IMR-90 (cell line): ENCODE data around the gene FAM83B. TPM values are rescaled to one million over a fixed set of nuclear protein-coding genes. Genes with fewer than 3 reads are reported as not detected.

ENCODE experiments used
- ATAC-seq: fragments of 200-7000 bp; cut with Tn5 transposase; 2 replicates; pipeline ENCODE4 v1.9.1; 2020; ENCODE audit warnings: low read depth, mild to moderate bottlenecking, moderate library complexity
- BruUV-seq: library from RNA; stranded (reverse); fragments of 400-500 nt; replicated peaks from 2 replicates; lab custom pipeline; 2021; lab: Mats Ljungman, UMichigan
- CTCF ChIA-PET: fragments of 300-600 bp; formaldehyde crosslinking; extraction: SDS; loops from one replicate; lab custom pipeline; 2021; ENCODE audit warnings: antibody characterized with exemption; lab: Yijun Ruan, JAX
- POLR2A ChIA-PET: fragments of 300-600 bp; sonication (Branson Sonifier 250); formaldehyde crosslinking; loops from one replicate; lab custom pipeline; 2022; ENCODE audit warnings: antibody characterized with exemption; ENCODE audit not compliant: unreplicated experiment; lab: Charles Lee
- DNase-seq: peaks from one replicate; pipeline ENCODE4 v3.0.0; 2013
- H2AFZ ChIP-seq: replicated peaks from 2 replicates; pipeline ENCODE3; 2013; ENCODE audit warnings: low read length, mild to moderate bottlenecking; ENCODE audit not compliant: poor library complexity
- H2AK5ac ChIP-seq: 2 replicates; pipeline ENCODE4 v1.6.1; 2013; ENCODE audit warnings: low read depth, low read length, inconsistent platforms
- H2AK9ac ChIP-seq: replicated peaks from 2 replicates; pipeline ENCODE3; 2013; ENCODE audit warnings: mild to moderate bottlenecking, low read depth, low read length, moderate library complexity; ENCODE audit not compliant: poor library complexity
- H2BK120ac ChIP-seq: 2 replicates; pipeline ENCODE4 v1.6.1; 2013; ENCODE audit warnings: low read depth, low read length, inconsistent platforms
- H2BK15ac ChIP-seq: 3 replicates; pipeline ENCODE4 v1.6.1; 2013; ENCODE audit warnings: low read depth, low read length, inconsistent platforms
- H2BK20ac ChIP-seq: 2 replicates; pipeline ENCODE4 v1.6.1; 2013; ENCODE audit warnings: low read depth, mild to moderate bottlenecking, inconsistent platforms, low read length, moderate library complexity
- H2BK5ac ChIP-seq: 2 replicates; pipeline ENCODE4 v1.6.1; 2013; ENCODE audit warnings: mild to moderate bottlenecking, low read depth, low read length, inconsistent platforms; ENCODE audit not compliant: poor library complexity, severe bottlenecking
- H3K14ac ChIP-seq: replicated peaks from 2 replicates; pipeline ENCODE4 v1.6.1; 2013; ENCODE audit warnings: low read depth, low read length, inconsistent platforms
- H3K18ac ChIP-seq: 2 replicates; pipeline ENCODE4 v1.6.1; 2013; ENCODE audit warnings: low read depth, low read length, control low read depth
- H3K23ac ChIP-seq: 2 replicates; pipeline ENCODE4 v1.6.1; 2013; ENCODE audit warnings: low read depth, low read length, inconsistent platforms
- H3K27ac ChIP-seq: 2 replicates; pipeline ENCODE4 v1.5.1; 2013; ENCODE audit warnings: mild to moderate bottlenecking, control low read depth, low read length; ENCODE audit not compliant: insufficient read depth
- H3K27me3 ChIP-seq: 2 replicates; pipeline ENCODE4 v1.6.1; 2013; ENCODE audit warnings: low read length; ENCODE audit not compliant: control insufficient read depth, insufficient read depth
- H3K36me3 ChIP-seq: 2 replicates; pipeline ENCODE4 v1.6.1; 2013; ENCODE audit warnings: low read length, mixed read lengths; ENCODE audit not compliant: control insufficient read depth, insufficient read depth
- H3K4ac ChIP-seq: 2 replicates; pipeline ENCODE4 v1.6.1; 2013; ENCODE audit warnings: low read depth, low read length, inconsistent platforms
- H3K4me1 ChIP-seq: 2 replicates; pipeline ENCODE4 v1.6.1; 2013; ENCODE audit warnings: low read length, mixed read lengths; ENCODE audit not compliant: control insufficient read depth, insufficient read depth
- H3K4me2 ChIP-seq: 2 replicates; pipeline ENCODE4 v1.6.1; 2013; ENCODE audit warnings: low read depth, mild to moderate bottlenecking, control low read depth, low read length, moderate library complexity
- H3K4me3 ChIP-seq: 2 replicates; pipeline ENCODE4 v1.5.1; 2013; ENCODE audit warnings: low read depth, mild to moderate bottlenecking, control low read depth, low read length, moderate library complexity; ENCODE audit not compliant: insufficient read depth
- H3K56ac ChIP-seq: 2 replicates; pipeline ENCODE4 v1.6.1; 2013; ENCODE audit warnings: low read length, inconsistent platforms; ENCODE audit not compliant: insufficient read depth; ENCODE audit errors: extremely low read depth
- H3K79me1 ChIP-seq, 2 experiments: 2 replicates each; pipeline ENCODE4 v1.6.1; 2013; ENCODE audit warnings: low read length in 2 of 2, inconsistent platforms in 1 of 2, low read depth in 1 of 2
- H3K9ac ChIP-seq: 2 replicates; pipeline ENCODE4 v1.6.1; 2013; ENCODE audit warnings: low read depth, low read length, control low read depth
- H3K9me1 ChIP-seq: 2 replicates; pipeline ENCODE4 v1.6.1; 2013; ENCODE audit warnings: low read length, inconsistent platforms; ENCODE audit not compliant: insufficient read depth
- H3K9me3 ChIP-seq: 2 replicates; pipeline ENCODE4 v1.6.1; 2013; ENCODE audit warnings: low read length; ENCODE audit not compliant: control insufficient read depth, insufficient read depth
- H4K20me1 ChIP-seq: 2 replicates; pipeline ENCODE4 v1.6.1; 2013; ENCODE audit warnings: low read length, inconsistent platforms; ENCODE audit not compliant: insufficient read depth
- H4K5ac ChIP-seq: 2 replicates; pipeline ENCODE4 v1.6.1; 2013; ENCODE audit warnings: mild to moderate bottlenecking, low read depth, low read length, control low read depth
- H4K8ac ChIP-seq, 2 experiments: 2 replicates each; pipeline ENCODE4 v1.6.1; 2013; ENCODE audit warnings: low read depth in 2 of 2, low read length in 2 of 2, control low read depth in 1 of 2, inconsistent platforms in 1 of 2
- H4K91ac ChIP-seq: 2 replicates; pipeline ENCODE4 v1.6.1; 2013; ENCODE audit warnings: low read depth, low read length, inconsistent platforms; ENCODE audit not compliant: insufficient read depth
- BHLHE40 ChIP-seq: fragments of 150-350 bp; IDR thresholded peaks from 2 replicates; pipeline ENCODE4 v1.6.1; 2016; ENCODE audit warnings: mild to moderate bottlenecking, low read depth, low read length
- CHD1 ChIP-seq: IDR thresholded peaks from 2 replicates; pipeline ENCODE4 v1.6.1; 2012; ENCODE audit warnings: low read depth, low read length, improper control_type of control experiment
- CTCF ChIP-seq: conservative IDR thresholded peaks from 2 replicates; pipeline ENCODE4 v1.5.1; 2012; ENCODE audit warnings: mild to moderate bottlenecking, low read depth, low read length, improper control_type of control experiment
- ELK1 ChIP-seq: fragments of 150-350 bp; IDR thresholded peaks from 2 replicates; pipeline ENCODE4 v1.6.1; 2016; ENCODE audit warnings: low read depth, mild to moderate bottlenecking, low read length, moderate library complexity, borderline replicate concordance
- FOS ChIP-seq: fragments of 150-350 bp; IDR thresholded peaks from 2 replicates; pipeline ENCODE4 v1.6.1; 2016; ENCODE audit warnings: low read depth, low read length
- MAFK ChIP-seq: IDR thresholded peaks from 2 replicates; pipeline ENCODE4 v1.6.1; 2012; ENCODE audit warnings: low read depth, low read length, improper control_type of control experiment
- MAZ ChIP-seq: IDR thresholded peaks from 2 replicates; pipeline ENCODE4 v1.6.1; 2012; ENCODE audit warnings: low read depth, mild to moderate bottlenecking, low read length, improper control_type of control experiment, moderate library complexity, borderline replicate concordance
- MXI1 ChIP-seq: IDR thresholded peaks from 2 replicates; pipeline ENCODE4 v1.6.1; 2012; ENCODE audit warnings: low read depth, mild to moderate bottlenecking, low read length, moderate library complexity, borderline replicate concordance
- POLR2A ChIP-seq: IDR thresholded peaks from 2 replicates; pipeline ENCODE4 v1.6.1; 2012; ENCODE audit warnings: mild to moderate bottlenecking, low read depth, low read length
- RAD21 ChIP-seq: IDR thresholded peaks from 2 replicates; pipeline ENCODE4 v1.6.1; 2012; ENCODE audit warnings: low read length, improper control_type of control experiment
- SMC3 ChIP-seq: fragments of 150-350 bp; IDR thresholded peaks from 2 replicates; pipeline ENCODE4 v1.6.1; 2016; ENCODE audit warnings: low read depth, mild to moderate bottlenecking, antibody characterized with exemption, low read length, moderate library complexity
- WGBS, 2 experiments: methylation state at CpG; one replicate each; pipeline versions ENCODE4 v1.1.5 to v1.1.7; 2013; ENCODE audit warnings: missing lambda C conversion rate in 2 of 2; ENCODE audit not compliant: insufficient read length in 1 of 2; ENCODE audit errors: extremely low coverage in 2 of 2; 5-methylcytosine and 5-hydroxymethylcytosine counted together
- dilution Hi-C: fragments of 300-500 bp; cut with HindIII; formaldehyde crosslinking; loops from one replicate; pipeline ENCODE4 v1.14.3; 2018; ENCODE audit warnings: low sequenced_read_pairs; ENCODE audit not compliant: unreplicated experiment
- in situ Hi-C: fragments of 300-500 bp; cut with MboI; formaldehyde crosslinking; loops from 3 replicates; pipeline ENCODE4 v1.14.3; 2019; ENCODE audit warnings: low sequenced_read_pairs, inconsistent platforms, mixed read lengths
- intact Hi-C: fragments of 100-400 bp; cut with micrococcal nuclease; formaldehyde crosslinking; loops from 2 replicates; pipeline ENCODE4 v1.10.0; 2022
- polyA plus RNA-seq, 3 experiments: library from polyadenylated mRNA; depleted of rRNA; stranded (reverse); fragments of >200 nt; gene quantifications; 2 replicates each; pipeline ENCODE4 v1.2.3, GENCODE V29; 2012; ENCODE audit warnings: low replicate concordance in 1 of 3
- total RNA-seq: library from RNA; depleted of rRNA; stranded (reverse); fragments of >200 nt; gene quantifications from 2 replicates; pipeline ENCODE4 v1.2.3, GENCODE V29; 2012

FAM83B gene
- total and polyA plus RNA-seq, 2 of the 4 experiments (the other 2 are of a cell fraction): 0.02 to 0.18 TPM

- Histone ChIP-seq H2AFZ (no peak overlapping the region), H2BK15ac (no peak overlapping the region), H3K18ac (no peak overlapping the region), H3K9ac (no peak overlapping the region), H2BK20ac (no peak overlapping the region), H3K23ac (no peak overlapping the region), H4K8ac (no peak overlapping the region), H3K14ac (no peak overlapping the region), H4K91ac (no peak overlapping the region), H2BK5ac (no peak overlapping the region), H4K20me1 (no peaks in the 10 kb centered on the region), H2AK9ac (no peak overlapping the region), H3K9me1 (0 out of 2 replicates have a peak, but pooled peaks cover 2% of the 10 kb centered on the region), H3K4me3 (no peak overlapping the region), H4K5ac (no peak overlapping the region), H3K27ac (no peak overlapping the region), H3K4ac (no peak overlapping the region), H2BK120ac (no peak overlapping the region), H3K79me1 (no peaks in the 10 kb centered on the region), H3K9me3 (no peaks in the 10 kb centered on the region), H3K4me1 (peaks cover 2% of the 10 kb centered on the region; the same call in 1 of the 2 replicates), H2AK5ac (no peak overlapping the region), H3K27me3 (no peaks in the 10 kb centered on the region), H3K4me2 (no peak overlapping the region), H3K56ac (no peak overlapping the region), H3K36me3 (no peaks in the 10 kb centered on the region)
- dilution Hi-C loops: no loop called here
- no TSS peak for BruUV-seq
- ATAC-seq: no peak
- POLR2A ChIA-PET: no interaction called here
- WGBS, 2 experiments: no CpG with 5 or more reads among the region's 1 CpG
- in situ Hi-C loops: no loop called here
- intact Hi-C loops: loop anchor here (10.0 kb wide), 1 partner anchor 151 kb away; no protein-coding TSS in a partner anchor
- no peak for DNase-seq
- CTCF ChIA-PET: no interaction called here
- TF ChIP-seq CTCF (no peak), SMC3 (no peak), MAFK (no peak), FOS (no peak), MXI1 (no peak), BHLHE40 (no peak), MAZ (no peak), RAD21 (no peak), CHD1 (no peak), ELK1 (no peak), POLR2A (no peak)
These were observed 47.2 kb downstream of the FAM83B start for GRCh38 chr6:54893818-54894217.
